HS-27A (cell line): ENCODE results near the gene SRSF9.
"Not testable (repeated sequence)": the region's sequence is repeated elsewhere in the genome, so short reads cannot be mapped to it uniquely, and the experiment has no call there.

Source experiments
- DNase-seq: peaks from one replicate; pipeline ENCODE4 v3.0.0-alpha.2; 2012; ENCODE audit warnings: low read depth, missing footprints

SRSF9 gene

DNA sequence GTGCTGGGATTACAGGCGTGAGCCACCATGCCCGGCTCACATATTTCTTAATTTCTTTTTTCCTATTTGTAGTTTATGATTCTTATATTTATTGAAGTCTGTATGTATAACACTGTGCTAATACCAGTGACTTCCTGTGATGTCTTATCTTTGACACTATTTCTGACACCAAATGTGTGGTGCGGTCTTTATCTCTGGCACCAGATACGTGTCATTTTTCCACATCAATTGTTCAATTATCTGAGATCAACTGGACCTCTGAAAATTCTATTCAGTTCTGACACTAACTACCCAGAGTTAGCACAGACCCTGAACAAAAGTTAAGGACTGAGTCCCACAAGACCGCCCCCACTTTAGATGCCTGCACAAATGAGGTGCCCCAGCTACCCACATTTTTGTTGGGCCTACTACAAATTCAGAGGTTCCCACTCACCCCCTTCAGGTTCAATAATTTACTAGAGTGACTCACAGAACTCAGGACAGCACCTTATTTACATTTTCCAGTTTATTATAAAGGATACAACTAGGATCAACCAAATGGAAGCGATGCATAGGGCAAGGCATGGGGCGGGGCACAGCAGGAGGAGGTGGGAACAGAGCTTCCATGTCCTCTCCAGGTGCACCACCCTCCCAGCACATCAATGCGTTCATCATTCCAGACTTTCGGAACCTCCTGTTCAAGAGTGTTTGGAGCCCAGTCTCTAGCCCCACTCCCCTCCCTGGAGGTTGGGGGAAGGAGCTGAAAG is 11.6 kb upstream of the SRSF9 start:
- DNase-seq: no peak

- no peak for DNase-seq
Observed at GRCh38 chr12:120480211-120480610, 10.7 kb upstream of the SRSF9 start.

DNA sequence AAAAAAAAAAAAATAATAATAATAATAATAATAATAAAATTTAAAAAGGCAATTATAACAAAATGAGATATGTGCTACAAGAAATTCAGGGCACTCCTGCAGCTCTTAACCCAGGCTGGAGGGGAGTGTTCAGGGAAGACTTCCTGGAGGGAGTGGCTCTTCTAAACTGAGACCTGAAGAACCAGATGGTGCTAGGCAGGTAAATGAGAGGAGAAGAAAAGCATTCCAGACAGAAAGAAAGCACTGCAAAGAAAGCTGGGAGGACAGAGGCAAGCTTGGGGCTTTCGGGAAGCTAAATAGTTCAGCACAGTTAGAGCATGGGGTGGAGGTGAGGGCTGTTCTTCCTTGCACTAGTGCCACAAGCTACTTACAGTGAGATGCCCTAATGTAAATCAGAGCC is 9.9 kb upstream of the SRSF9 start:
- DNase-seq: no peak

- DNase-seq: no peak
Observed at GRCh38 chr12:120475643-120476042, 6.1 kb upstream of the SRSF9 start.

DNA sequence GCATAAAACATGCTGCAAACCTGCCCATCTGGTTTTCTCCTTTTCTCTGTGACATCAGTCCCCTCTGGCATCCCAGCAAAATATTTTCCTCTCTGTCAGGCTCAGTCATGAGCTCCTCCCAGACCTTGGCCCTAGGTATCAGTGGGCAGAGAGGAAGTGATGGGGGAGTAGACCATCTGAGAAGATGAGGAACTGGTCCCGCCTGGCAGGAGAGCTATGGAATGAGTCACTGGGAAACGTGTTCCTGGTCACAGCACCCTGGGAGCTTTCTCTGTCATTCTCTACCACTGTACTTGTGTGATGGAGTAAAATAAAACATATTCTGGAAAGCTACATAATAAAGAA is 5.0 kb upstream of the SRSF9 start:
- DNase-seq: peak; percentile 71

GRCh38 chr12:120473807-120474615 is 4.5 kb upstream of the SRSF9 start:
- DNase-seq: no peak

DNA sequence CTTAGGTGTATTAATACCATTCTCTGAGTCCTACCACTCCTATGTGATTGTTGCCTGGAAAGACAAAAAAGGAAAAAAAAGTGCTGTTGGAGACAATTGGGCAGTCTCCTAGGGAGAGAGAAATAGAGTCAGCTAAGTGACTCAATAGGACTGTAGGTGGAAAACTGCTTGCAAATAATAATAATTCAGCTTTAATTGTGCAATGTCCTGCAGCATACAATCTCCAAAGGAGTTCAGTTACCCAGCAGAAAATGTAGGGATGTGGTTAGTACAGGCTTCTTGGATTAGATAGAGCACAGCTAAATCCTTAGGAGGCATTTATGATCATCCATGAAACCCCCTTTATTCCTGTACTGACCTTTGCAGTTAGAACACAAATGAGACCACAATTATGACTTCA is 3.0 kb upstream of the SRSF9 start:
- DNase-seq: no peak

GRCh38 chr12:120470150-120470784 is 719 bp upstream of the SRSF9 start:
- DNase-seq: no peak

GRCh38 chr12:120468821-120469449 is 613 bp downstream of the SRSF9 start:
- DNase-seq: no peak

GRCh38 chr12:120468325-120468820 is 1.2 kb downstream of the SRSF9 start:
- no peak for DNase-seq

DNA sequence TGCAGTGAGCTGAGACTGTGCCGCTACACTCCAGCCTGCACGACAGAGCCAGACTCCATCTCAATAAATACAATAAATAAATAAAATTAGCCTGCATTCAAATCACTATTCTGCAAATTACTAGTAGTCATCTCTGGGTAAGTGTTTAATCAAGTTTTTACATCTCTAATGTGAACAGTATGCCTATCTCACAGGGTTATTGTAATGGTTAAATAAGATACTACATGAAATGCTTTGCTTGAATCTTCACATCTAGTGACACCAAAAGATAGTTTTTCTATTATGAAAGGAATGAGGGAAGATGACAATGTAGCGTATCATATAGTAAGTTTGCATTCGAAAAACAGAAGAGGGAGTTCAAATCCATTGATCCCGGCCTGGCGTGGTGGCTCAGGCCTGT is 2.1 kb downstream of the SRSF9 start:
- no peak for DNase-seq

DNA sequence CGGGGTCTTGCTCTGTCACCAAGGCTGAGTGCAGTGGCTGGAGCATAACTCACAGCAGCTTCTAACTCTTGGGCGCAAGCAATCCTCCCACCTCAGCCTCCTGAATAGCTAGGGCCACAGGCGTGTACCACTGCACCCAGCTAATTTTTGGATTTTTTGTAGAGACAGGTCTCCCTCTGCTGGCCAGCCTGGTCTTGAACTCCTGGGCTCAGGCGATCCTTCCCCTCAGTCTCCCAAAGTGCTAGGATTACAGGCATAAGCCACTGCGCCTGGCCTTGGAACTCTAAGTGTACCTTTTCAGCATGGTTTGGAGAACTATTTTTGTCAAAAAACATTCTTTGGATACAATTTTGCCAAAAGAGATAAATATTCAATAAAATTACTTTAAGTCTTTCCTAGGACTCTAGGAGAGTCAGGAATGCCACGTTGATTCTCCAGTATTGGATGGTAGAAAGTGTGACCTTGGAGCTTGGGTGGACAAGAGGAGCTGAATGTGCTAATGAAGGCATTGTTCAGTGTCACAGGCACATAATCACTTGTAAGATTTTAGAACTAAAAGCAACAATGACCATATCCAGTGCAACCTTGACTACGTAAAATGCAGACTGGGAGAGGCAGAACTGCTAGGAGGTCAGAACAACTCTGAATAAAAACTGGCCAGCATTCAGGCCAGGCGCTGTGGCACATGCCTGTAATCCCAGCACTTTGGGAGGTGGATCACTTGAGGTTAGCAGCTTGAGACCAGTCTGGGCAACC is 2.8 kb downstream of the SRSF9 start:
- no peak for DNase-seq

DNA sequence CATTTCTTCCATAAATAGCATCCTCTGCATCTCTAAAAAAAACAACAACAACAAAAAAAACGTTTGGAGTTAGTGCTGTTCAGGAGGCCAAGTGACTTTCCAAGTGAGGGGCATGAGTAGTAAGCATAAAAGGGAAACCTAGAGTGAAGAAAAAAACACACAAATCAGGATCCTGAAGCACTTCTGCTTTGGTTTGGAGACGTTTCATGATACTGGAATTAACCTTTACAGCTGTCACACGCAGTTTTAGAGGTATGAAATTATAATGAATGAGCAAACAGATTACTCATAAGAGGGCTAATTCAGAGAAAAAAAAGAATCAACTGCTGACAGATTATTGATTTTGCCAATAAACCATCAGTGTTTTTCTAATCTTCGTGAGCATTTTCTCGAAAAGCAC is 3.8 kb downstream of the SRSF9 start:
- no peak for DNase-seq

- DNase-seq: no peak
Observed at GRCh38 chr12:120463712-120464111, 5.8 kb downstream of the SRSF9 start.

- DNase-seq: no peak
Observed at GRCh38 chr12:120462099-120462640, 7.4 kb downstream of the SRSF9 start.

- no peak for DNase-seq
Observed at GRCh38 chr12:120460157-120460556, 9.4 kb downstream of the SRSF9 start.

- DNase-seq: no peak
Observed at GRCh38 chr12:120457133-120457532, 12.4 kb downstream of the SRSF9 start.

GRCh38 chr12:120455302-120455701 is 14.2 kb downstream of the SRSF9 start:
- DNase-seq: no peak

DNA sequence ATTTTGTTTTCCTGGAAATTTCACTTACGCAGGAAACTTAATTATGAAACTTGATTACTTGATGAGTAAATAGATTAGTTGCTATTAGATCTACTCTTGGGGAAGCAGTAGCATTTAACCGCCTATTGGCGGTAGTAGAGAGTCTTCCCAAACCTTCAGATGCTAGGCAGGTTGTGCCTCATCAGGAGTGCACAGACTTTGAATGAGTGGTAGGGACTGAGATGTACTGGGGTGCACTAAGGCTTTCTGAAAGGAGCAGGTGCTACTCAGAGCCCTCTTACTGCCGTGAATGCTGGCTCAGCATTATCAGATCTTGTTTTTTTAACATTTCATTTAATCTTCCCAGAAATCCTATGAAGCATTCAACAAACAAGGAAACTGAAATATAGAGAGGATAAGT is 15.6 kb downstream of the SRSF9 start:
- DNase-seq: no peak

DNA sequence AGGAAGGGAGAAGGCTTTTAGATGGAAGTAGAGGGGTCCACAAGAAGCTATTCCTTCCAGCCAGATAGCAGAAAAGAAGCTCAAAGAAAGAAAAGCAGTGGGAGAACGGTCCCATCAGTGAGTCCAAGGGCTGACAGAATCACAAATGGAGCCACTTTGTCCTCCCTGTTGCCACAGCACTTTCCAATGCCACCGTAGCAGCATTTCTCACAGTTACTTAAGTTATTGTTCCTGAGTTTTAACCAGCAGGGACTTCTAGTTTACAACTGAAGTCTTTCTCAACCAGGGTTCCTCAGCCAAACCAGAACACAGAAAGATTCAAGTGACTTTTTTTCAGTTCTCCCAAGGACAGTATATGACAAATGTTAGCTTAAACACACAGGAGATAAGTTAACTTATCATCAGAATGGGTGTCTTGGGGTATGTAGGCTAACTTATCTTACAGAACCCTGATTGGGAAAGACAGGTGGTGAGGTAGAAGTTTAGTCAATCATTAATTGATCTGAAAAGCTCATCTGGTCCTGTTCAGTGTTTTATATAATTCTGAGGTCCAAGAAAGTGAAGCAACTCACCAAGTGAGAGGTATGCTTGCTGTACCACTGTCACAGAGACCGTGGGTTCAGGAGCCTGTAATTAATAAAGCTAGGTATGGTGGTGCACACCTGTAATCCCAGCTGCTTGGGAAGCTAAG is 16.3 kb downstream of the SRSF9 start:
- DNase-seq: no peak

- not testable (repeated sequence) for DNase-seq
Observed at GRCh38 chr12:120452524-120452923, 17.0 kb downstream of the SRSF9 start.
